Dermis microvascular lymphatic vessel endothelial cell (primary cell): ENCODE data around the gene KANK3. TPM values are rescaled to one million over a fixed set of nuclear protein-coding genes. Genes with fewer than 3 reads are reported as not detected.
"Not testable (repeated sequence)": the region's sequence is repeated elsewhere in the genome, so short reads cannot be mapped to it uniquely, and the experiment has no call there.

ENCODE experiments used
- DNase-seq, 2 donors: peaks; one replicate each; pipeline versions ENCODE4 v3.0.0 to v3.0.0-alpha.2; 2010; ENCODE audit warnings: low read depth in 2 of 2
- total RNA-seq: library from RNA; depleted of rRNA; stranded (reverse); fragments of >200 nt; gene quantifications from 2 replicates; pipeline ENCODE4 v1.2.1, GENCODE V29; 2014

Gene KANK3
- total RNA-seq, 1 donor from 2014 or later, result 52.8 TPM

- no peak for DNase-seq
These were observed 22.4 kb downstream of the KANK3 start for GRCh38 chr19:8320564-8321066.

- DNase-seq, result no peak
These were observed 23.1 kb downstream of the KANK3 start for GRCh38 chr19:8319807-8320520.

GRCh38 chr19:8318835-8319234 is 24.2 kb downstream of the KANK3 start:
- DNase-seq, result not testable (repeated sequence)

- DNase-seq, result no peak
These were observed 26.5 kb downstream of the KANK3 start for GRCh38 chr19:8316351-8317125.

- not testable (repeated sequence) for DNase-seq
These were observed 28.0 kb downstream of the KANK3 start for GRCh38 chr19:8314981-8315640.

- peak in 1 of 2 donors; percentile 41 for DNase-seq
These were observed 31.4 kb downstream of the KANK3 start for GRCh38 chr19:8311461-8312260.

- no peak for DNase-seq
These were observed 32.6 kb downstream of the KANK3 start for GRCh38 chr19:8310342-8311055.

- DNase-seq, result no peak
These were observed 34.2 kb downstream of the KANK3 start for GRCh38 chr19:8308891-8309291.

- peak; percentile 77 to 92 for DNase-seq
These were observed 34.8 kb downstream of the KANK3 start, which contains the start of gene CD320 for GRCh38 chr19:8307965-8308866. TSS of gene CD320 (minus strand) at chr19:8308358. CDS start at chr19:8308290, 68 bp downstream.

GRCh38 chr19:8307400-8307964 is 35.6 kb downstream of the KANK3 start:
- no peak for DNase-seq

- no peak for DNase-seq
These were observed 36.6 kb downstream of the KANK3 start for GRCh38 chr19:8306235-8307054.

GRCh38 chr19:8305798-8306197 is 37.3 kb downstream of the KANK3 start:
- no peak for DNase-seq

- no peak for DNase-seq
These were observed 38.0 kb downstream of the KANK3 start for GRCh38 chr19:8304841-8305621.

- DNase-seq, result no peak
These were observed 40.3 kb downstream of the KANK3 start for GRCh38 chr19:8302734-8303133.

GRCh38 chr19:8302357-8302691 is 40.7 kb downstream of the KANK3 start:
- no peak for DNase-seq

- DNase-seq, result not testable (repeated sequence)
These were observed 51.7 kb downstream of the KANK3 start for GRCh38 chr19:8291337-8291736.

- DNase-seq, result not testable (repeated sequence)
These were observed 66.6 kb downstream of the KANK3 start for GRCh38 chr19:8276508-8276907.
